Measurements from ENCODE around the gene GPATCH2L. TPM values are rescaled to one million over a fixed set of nuclear protein-coding genes. Genes with fewer than 3 reads are reported as not detected.

The GPATCH2L gene
- total RNA-seq, 1 experiment from 2014 or later = 76.7 TPM

GRCh38 chr14:76228138-76228537, 76.4 kb downstream of the GPATCH2L start:
- Histone ChIP-seq H3K18ac (ENCODE audit: insufficient read length, low read depth, low read length) (no peak overlapping the region), H3K14ac (ENCODE audit: insufficient read depth, low read length) (no peak overlapping the region)
- H3K27me3 Mint-ChIP-seq (ENCODE audit: low read depth) = peaks cover 2% of the 10 kb centered on the region; the same call in 1 of the 2 replicates

More at GRCh38 chr14:76228138-76228537, 76.4 kb downstream of the GPATCH2L start:
- H3K4me1 Mint-ChIP-seq = peaks cover 0 to 5% of the 10 kb centered on the region in 2 experiments; a peak in 1 of 4 replicates
- H3K36me3 Mint-ChIP-seq (ENCODE audit: insufficient read depth in 1 of 3, low read depth in 3 of 3) = peaks cover 0 to 4% (median 4%) of the 10 kb centered on the region in 3 experiments; a peak in 2 of 7 replicates
- Histone ChIP-seq H3K4me2 (ENCODE audit: insufficient read depth, insufficient read length, low read length) (no peak overlapping the region), H4K8ac (replicated peaks; ENCODE audit: insufficient read length, low read depth, low read length) (no peak overlapping the region), H3K27ac (ENCODE audit: insufficient read length, low read depth, low read length) (no peak overlapping the region), H3K9me3 (ENCODE audit: control insufficient read depth, low read depth, low read length) (no peaks in the 10 kb centered on the region), H4K20me1 (ENCODE audit: control insufficient read depth, insufficient read depth, insufficient read length) (no peaks in the 10 kb centered on the region), H3T11ph (ENCODE audit: low read length) (no peak overlapping the region), H2BK12ac (ENCODE audit: insufficient read length, low read depth, low read length) (no peak overlapping the region), H3K79me2 (ENCODE audit: insufficient read depth, low read length) (no peaks in the 10 kb centered on the region), H2BK5ac (ENCODE audit: insufficient read length, low read length) (no peak overlapping the region), H2BK20ac (ENCODE audit: low read depth, low read length, poor library complexity, severe bottlenecking) (no peak overlapping the region), H2AFZ (ENCODE audit: low read length) (no peak overlapping the region), H4K91ac (ENCODE audit: insufficient read length, low read depth, low read length) (no peak overlapping the region), H2BK120ac (ENCODE audit: low read depth, low read length, poor library complexity, severe bottlenecking) (no peak overlapping the region), H3K4ac (ENCODE audit: low read depth, low read length) (no peak overlapping the region), H4K5ac (ENCODE audit: insufficient read length, low read depth, low read length) (no peak overlapping the region), H2AK5ac (ENCODE audit: insufficient read length, low read length) (no peak overlapping the region), H2BK15ac (ENCODE audit: low read depth, low read length) (no peak overlapping the region), H3K9ac (ENCODE audit: extremely low read depth, insufficient read length, low read length) (no peak overlapping the region), H3K56ac (ENCODE audit: insufficient read length, low read depth, low read length) (no peak overlapping the region), H3K4me1 (ENCODE audit: insufficient read depth, low read length) (no peaks in the 10 kb centered on the region), H3K27me3 (ENCODE audit: insufficient read depth, low read length) (no peaks in the 10 kb centered on the region), H3K79me1 (ENCODE audit: insufficient read depth, low read depth, low read length, poor library complexity, severe bottlenecking) (no peaks in the 10 kb centered on the region), H3K23me2 (ENCODE audit: insufficient read length, low read depth, low read length, poor library complexity, severe bottlenecking) (no peaks in the 10 kb centered on the region), H3K23ac (ENCODE audit: insufficient read length, low read depth, low read length) (no peak overlapping the region)
- H3K9me3 Mint-ChIP-seq = peaks cover 9 to 10% of the 10 kb centered on the region in 2 experiments; a peak in 4 of 5 replicates
- TF ChIP-seq CTCF (conservative IDR thresholded peaks at IDR 0.05) = no peak
- no peak overlapping the region for H3K4me3 Mint-ChIP-seq
- no peak for DNase-seq
- no CpG with 5 or more reads among the region's 10 CpGs for WGBS (ENCODE audit: extremely low coverage, insufficient read length, low lambda C conversion rate)
- H3K27ac Mint-ChIP-seq = no peak overlapping the region

All from H9 (cell line).